Pancreas (tissue), 10 donors: ENCODE results near the gene CCNT1. TPM values are rescaled to one million over a fixed set of nuclear protein-coding genes. Genes with fewer than 3 reads are reported as not detected.

ENCODE experiments used
- ATAC-seq, 4 donors: fragments of 200-7000 bp; cut with Tn5 transposase; one replicate each; pipeline versions ENCODE4 v1.8.0 to v1.9.1; 2020; ENCODE audit warnings: mild to moderate bottlenecking in 4 of 4, moderate library complexity in 4 of 4
- DNase-seq, 6 donors: peaks; one replicate each; pipeline ENCODE4 v3.0.0-alpha.2; 2020
- FAIRE-seq: peaks from 2 replicates; lab custom pipeline; 2012; peaks lifted over from hg19 to GRCh38; lab: Jason Lieb, UNC
- H3K27ac ChIP-seq, 4 donors: fragments of 200-600 bp; sonication (generic); 1 replicate in 3 of 4; 2 replicates in 1 of 4; pipeline versions ENCODE4 v1.5.0 to v1.8.0; 2020
- H3K27me3 ChIP-seq, 4 donors: fragments of 200-600 bp; one replicate each; pipeline ENCODE4 v1.8.0; 2021
- H3K36me3 ChIP-seq, 3 donors: fragments of 200-600 bp; sonication (generic) in 1 of 3; one replicate each; pipeline versions ENCODE4 v1.5.0 to v1.8.0; 2020 to 2021
- H3K4me1 ChIP-seq, 3 donors: fragments of 200-600 bp; one replicate each; pipeline ENCODE4 v1.8.0; 2021
- H3K4me3 ChIP-seq, 4 donors: fragments of 200-600 bp; sonication (generic) in 2 of 4; one replicate each; pipeline versions ENCODE4 v1.5.0 to v1.8.0; 2020 to 2021
- H3K9me3 ChIP-seq, 4 donors: fragments of 200-600 bp; one replicate each; pipeline ENCODE4 v1.8.0; 2021
- CTCF ChIP-seq, 4 donors: fragments of 200-600 bp; sonication (generic) in 3 of 4; IDR thresholded peaks; one replicate each; pipeline versions ENCODE4 v1.5.0 to v1.8.0; 2021; ENCODE audit warnings: antibody characterized with exemption in 4 of 4
- WGBS, 2 donors: extraction: QIAGEN DNeasy Blood & Tissue Kit; methylation state at CpG; one replicate each; pipeline ENCODE4 v1.1.7; 2013; 5-methylcytosine and 5-hydroxymethylcytosine counted together
- intact Hi-C, 3 donors: fragments of 100-400 bp; cut with DNase I; formaldehyde crosslinking; loops; one replicate each; pipeline versions ENCODE4 v1.11.1 to v1.14.2; 2022
- polyA plus RNA-seq, 2 donors: library from polyadenylated mRNA; stranded (reverse); fragments of 200-250 nt; gene quantifications; one replicate each; pipeline ENCODE4 v1.2.3, GENCODE V29; 2013
- total RNA-seq, 6 donors: library from RNA; stranded (reverse); fragmentation: NEBNext Ultra II Directional in 4 of 6; extraction: Animal tissue kit (Norgen Biotek cat#: 25700) in 4 of 6; gene quantifications; one replicate each; pipeline versions ENCODE4 v1.2.1 to v1.2.4, GENCODE V29; 2021 to 2023
- donor health status: healthy with polysubstance abuse.
- donor health status: DM: no; HTN: no; CAD: no; lungs with moderate emphysema.
- donor health status: DM: no; HTN: no; CAD: no.
- donor health status: control.
- donor health status: control.
- donor health status: Bipolar disorder and iron deficiency.
- donor health status: DM: yes; HTN: yes; CAD: no.
- donor health status: DM: no; HTN: no; CAD: no.
- donor health status: DM: no; HTN: no; CAD: no.
- donor health status: DM: yes; HTN: yes; CAD: no.

CCNT1 gene
- total and polyA plus RNA-seq, 8 donors = 3.7 to 21.2 (median 16.0) TPM

DNA sequence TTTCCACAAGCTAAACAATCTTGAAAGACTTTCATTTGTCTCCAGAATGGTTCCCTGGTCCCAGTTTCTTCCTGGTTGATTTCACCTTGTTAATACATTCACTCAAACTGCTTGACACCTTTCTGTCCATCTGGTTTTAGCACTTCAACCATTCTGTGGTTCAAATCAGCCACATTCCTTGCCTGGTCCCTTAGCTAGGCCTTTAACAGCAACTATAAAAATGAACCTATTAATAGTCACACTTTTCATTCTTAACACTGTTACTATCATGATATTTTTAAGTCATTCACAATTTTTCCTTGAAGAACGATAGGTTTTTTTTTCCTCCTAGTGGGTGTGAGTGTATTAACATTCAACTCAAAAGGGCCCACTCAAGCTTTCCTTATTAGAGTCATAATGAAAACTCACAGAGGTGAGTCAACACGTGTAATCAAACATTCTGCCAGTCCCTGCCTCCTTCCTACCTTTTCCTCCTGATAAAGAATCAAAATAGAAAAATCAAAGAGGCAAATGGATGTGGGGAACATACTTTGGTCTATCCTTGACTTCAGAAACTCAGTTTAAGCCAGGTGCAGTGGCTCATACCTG, 34.4 kb upstream of the CCNT1 start:
- no peaks in the 10 kb centered on the region for H3K27me3 ChIP-seq
- no peak for ATAC-seq
- intact Hi-C loops = loop anchor here in 1 of 3 donors (5.0 kb wide), 1 partner anchor 46 kb away; no protein-coding TSS in a partner anchor
- FAIRE-seq = no peak
- H3K4me1 ChIP-seq = no peaks in the 10 kb centered on the region
- no peak overlapping the region for H3K27ac ChIP-seq
- no peak overlapping the region for H3K4me3 ChIP-seq
- WGBS, 2 donors = 36 to 46% methylated on average over 2 of the region's 2 CpGs
- no peak for TF ChIP-seq CTCF (IDR thresholded peaks at IDR 0.05)
- DNase-seq = no peak
- no peaks in the 10 kb centered on the region for H3K36me3 ChIP-seq
- H3K9me3 ChIP-seq = no peaks in the 10 kb centered on the region

DNA sequence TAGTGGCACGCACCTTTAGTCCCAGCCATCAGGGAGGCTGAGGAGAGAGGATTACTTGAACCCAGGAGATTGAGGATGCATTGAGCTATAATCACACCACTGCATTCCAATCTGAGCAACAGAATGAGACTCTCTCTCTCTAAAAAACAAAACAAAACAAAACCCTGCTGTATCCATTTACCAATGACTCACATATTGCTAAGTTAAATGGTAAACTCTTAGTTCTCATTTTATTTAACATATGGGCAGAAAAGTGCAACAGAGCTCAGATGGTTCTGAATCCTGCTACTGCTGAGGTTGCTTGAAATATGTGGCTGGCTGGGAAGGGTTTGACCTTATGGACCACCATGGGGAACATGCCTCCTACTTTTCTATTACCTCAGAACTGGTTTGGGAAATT, 33.7 kb upstream of the CCNT1 start:
- ATAC-seq (no peak), FAIRE-seq (no peak), DNase-seq (no peak)
- H3K27ac ChIP-seq = no peak overlapping the region
- no peaks in the 10 kb centered on the region for H3K36me3 ChIP-seq
- H3K27me3 ChIP-seq = no peaks in the 10 kb centered on the region
- H3K4me3 ChIP-seq = no peak overlapping the region
- H3K4me1 ChIP-seq = no peaks in the 10 kb centered on the region
- TF ChIP-seq CTCF (IDR thresholded peaks at IDR 0.05) = no peak
- intact Hi-C loops = loop anchor here in 1 of 3 donors (5.0 kb wide), 1 partner anchor 47 kb away; no protein-coding TSS in a partner anchor
- no peaks in the 10 kb centered on the region for H3K9me3 ChIP-seq
- WGBS, 2 donors = 92 to 100% methylated on average over 1 of the region's 1 CpG

DNA sequence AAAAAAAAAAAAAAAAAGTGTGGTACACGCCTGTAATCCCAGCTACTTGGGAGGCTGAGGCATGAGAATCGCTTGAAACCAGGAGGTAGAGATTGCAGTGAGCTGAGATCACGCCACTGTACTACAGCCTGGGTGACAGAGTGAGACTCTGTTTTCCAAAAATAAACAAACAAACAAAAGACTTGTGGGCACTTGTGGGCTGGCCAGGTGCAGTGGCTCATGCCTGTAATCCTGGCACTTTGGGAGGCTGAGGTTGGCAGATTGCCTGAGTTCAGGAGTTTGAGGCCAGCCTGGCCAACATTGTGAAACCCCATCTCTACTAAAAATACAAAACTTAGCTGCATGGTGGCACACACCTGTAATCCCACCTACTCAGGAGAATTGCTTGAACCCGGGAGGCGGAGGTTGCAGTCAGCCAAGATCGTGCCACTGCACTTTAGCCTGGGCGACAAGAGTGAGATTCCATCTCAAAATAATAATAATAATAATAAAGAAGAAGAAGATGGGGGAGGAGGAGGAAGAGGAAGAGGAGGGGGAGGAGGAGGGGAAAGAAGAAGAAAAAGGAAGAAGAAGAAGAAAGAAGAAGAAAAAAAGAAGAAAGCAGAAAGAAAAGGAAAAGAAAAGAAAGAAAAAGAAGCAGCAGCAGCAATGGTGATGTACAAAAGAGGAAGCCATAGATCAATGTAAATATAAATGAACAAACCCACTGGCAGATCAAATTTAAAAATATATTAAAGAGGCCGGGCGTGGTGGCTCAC, 27.9 kb upstream of the CCNT1 start:
- Histone ChIP-seq H3K4me1 (no peaks in the 10 kb centered on the region), H3K27ac (no peak overlapping the region), H3K36me3 (no peaks in the 10 kb centered on the region), H3K9me3 (no peaks in the 10 kb centered on the region), H3K4me3 (no peak overlapping the region), H3K27me3 (no peaks in the 10 kb centered on the region)
- no peak for TF ChIP-seq CTCF (IDR thresholded peaks at IDR 0.05)
- intact Hi-C loops = no loop called here
- FAIRE-seq (no peak), ATAC-seq (no peak), DNase-seq (no peak)
- WGBS, 2 donors = 77 to 79% methylated on average over 9 of the region's 9 CpGs

GRCh38 chr12:48739618-48740269, 23.2 kb upstream of the CCNT1 start:
- no peak overlapping the region for H3K4me3 ChIP-seq
- H3K27ac ChIP-seq = no peak overlapping the region
- ATAC-seq = no peak
- H3K4me1 ChIP-seq = no peaks in the 10 kb centered on the region
- intact Hi-C loops = no loop called here
- DNase-seq = no peak
- FAIRE-seq = no peak
- no peaks in the 10 kb centered on the region for H3K36me3 ChIP-seq
- 26 to 35% methylated on average over 5 of the region's 5 CpGs for WGBS, 2 donors
- H3K9me3 ChIP-seq = no peaks in the 10 kb centered on the region
- no peaks in the 10 kb centered on the region for H3K27me3 ChIP-seq
- no peak for TF ChIP-seq CTCF (IDR thresholded peaks at IDR 0.05)
